ENCODE results near the gene TMEM244. TPM values are rescaled to one million over a fixed set of nuclear protein-coding genes. Genes with fewer than 3 reads are reported as not detected.
"Not testable (repeated sequence)": the region's sequence is repeated elsewhere in the genome, so short reads cannot be mapped to it uniquely, and the experiment has no call there.

The TMEM244 gene
- total and polyA plus RNA-seq, 4 donors: not detected

- Histone ChIP-seq H3K36me3 (ENCODE audit: control insufficient read depth in 1 of 2, insufficient read depth in 2 of 2, low read length in 1 of 2) (no peaks in the 10 kb centered on the region), H3K4me3 (ENCODE audit: low read length in 2 of 2) (no peak overlapping the region), H3K9me3 (ENCODE audit: control insufficient read depth, low read length) (no peaks in the 10 kb centered on the region), H3K27ac (ENCODE audit: low read depth in 1 of 2, low read length in 2 of 2) (no peak overlapping the region), H3K4me1 (ENCODE audit: control insufficient read depth in 1 of 2, insufficient read depth in 2 of 2, low read length in 2 of 2) (no peaks in the 10 kb centered on the region), H3K27me3 (ENCODE audit: control insufficient read depth in 1 of 2, insufficient read depth in 2 of 2, low read length in 1 of 2) (no peaks in the 10 kb centered on the region)
- WGBS, 2 donors: 85 to 87% methylated on average over 2 of the region's 2 CpGs
- intact Hi-C loops (cut with DNase I): no loop called here
- ATAC-seq (ENCODE audit: low FRiP score): no peak
- DNase-seq: no peak
Measured at GRCh38 chr6:129812145-129812777, 48.9 kb downstream of the TMEM244 start.

GRCh38 chr6:129807141-129807540, 54.0 kb downstream of the TMEM244 start:
- intact Hi-C loops (cut with DNase I); H3K36me3 ChIP-seq (ENCODE audit: control insufficient read depth in 1 of 2, insufficient read depth in 2 of 2, low read length in 1 of 2); H3K9me3 ChIP-seq (ENCODE audit: control insufficient read depth, low read length); H3K4me3 ChIP-seq (ENCODE audit: low read length in 2 of 2); H3K27me3 ChIP-seq (ENCODE audit: control insufficient read depth in 1 of 2, insufficient read depth in 2 of 2, low read length in 1 of 2); DNase-seq; ATAC-seq (ENCODE audit: low FRiP score); H3K27ac ChIP-seq (ENCODE audit: low read depth in 1 of 2, low read length in 2 of 2); H3K4me1 ChIP-seq (ENCODE audit: control insufficient read depth in 1 of 2, insufficient read depth in 2 of 2, low read length in 2 of 2): not testable (repeated sequence)
- 83 to 84% methylated on average over 2 of the region's 2 CpGs for WGBS, 2 donors

- ATAC-seq (ENCODE audit: low FRiP score); H3K9me3 ChIP-seq (ENCODE audit: control insufficient read depth, low read length); H3K4me1 ChIP-seq (ENCODE audit: control insufficient read depth in 1 of 2, insufficient read depth in 2 of 2, low read length in 2 of 2); intact Hi-C loops (cut with DNase I); H3K4me3 ChIP-seq (ENCODE audit: low read length in 2 of 2); H3K27ac ChIP-seq (ENCODE audit: low read depth in 1 of 2, low read length in 2 of 2); H3K36me3 ChIP-seq (ENCODE audit: control insufficient read depth in 1 of 2, insufficient read depth in 2 of 2, low read length in 1 of 2); DNase-seq; H3K27me3 ChIP-seq (ENCODE audit: control insufficient read depth in 1 of 2, insufficient read depth in 2 of 2, low read length in 1 of 2): not testable (repeated sequence)
Measured at GRCh38 chr6:129802920-129803319, 58.2 kb downstream of the TMEM244 start.

GRCh38 chr6:129801909-129802308, 59.2 kb downstream of the TMEM244 start:
- intact Hi-C loops (cut with DNase I): no loop called here
- no peaks in the 10 kb centered on the region for H3K4me1 ChIP-seq (ENCODE audit: control insufficient read depth in 1 of 2, insufficient read depth in 2 of 2, low read length in 2 of 2)
- DNase-seq (no peak), ATAC-seq (ENCODE audit: low FRiP score) (no peak)
- no peaks in the 10 kb centered on the region for H3K27me3 ChIP-seq (ENCODE audit: control insufficient read depth in 1 of 2, insufficient read depth in 2 of 2, low read length in 1 of 2)
- no peaks in the 10 kb centered on the region for H3K36me3 ChIP-seq (ENCODE audit: control insufficient read depth in 1 of 2, insufficient read depth in 2 of 2, low read length in 1 of 2)
- H3K27ac ChIP-seq (ENCODE audit: low read depth in 1 of 2, low read length in 2 of 2): no peak overlapping the region
- peaks cover 3% of the 10 kb centered on the region for H3K9me3 ChIP-seq (ENCODE audit: control insufficient read depth, low read length)
- WGBS, 2 donors: 77 to 81% methylated on average over 4 of the region's 4 CpGs
- H3K4me3 ChIP-seq (ENCODE audit: low read length in 2 of 2): no peak overlapping the region

GRCh38 chr6:129795261-129795660, 65.9 kb downstream of the TMEM244 start:
- no peaks in the 10 kb centered on the region for H3K27me3 ChIP-seq (ENCODE audit: control insufficient read depth in 1 of 2, insufficient read depth in 2 of 2, low read length in 1 of 2)
- H3K36me3 ChIP-seq (ENCODE audit: control insufficient read depth in 1 of 2, insufficient read depth in 2 of 2, low read length in 1 of 2): no peaks in the 10 kb centered on the region
- peak; percentile 26 for ATAC-seq (ENCODE audit: low FRiP score)
- H3K9me3 ChIP-seq (ENCODE audit: control insufficient read depth, low read length): no peaks in the 10 kb centered on the region
- no peaks in the 10 kb centered on the region for H3K4me1 ChIP-seq (ENCODE audit: control insufficient read depth in 1 of 2, insufficient read depth in 2 of 2, low read length in 2 of 2)
- no peak for DNase-seq
- no peak overlapping the region for H3K27ac ChIP-seq (ENCODE audit: low read depth in 1 of 2, low read length in 2 of 2)
- no peak overlapping the region for H3K4me3 ChIP-seq (ENCODE audit: low read length in 2 of 2)
- intact Hi-C loops (cut with DNase I): no loop called here
- 58 to 66% methylated on average over 2 of the region's 2 CpGs for WGBS, 2 donors

GRCh38 chr6:129793447-129793846, 67.7 kb downstream of the TMEM244 start:
- no peaks in the 10 kb centered on the region for H3K4me1 ChIP-seq (ENCODE audit: control insufficient read depth in 1 of 2, insufficient read depth in 2 of 2, low read length in 2 of 2)
- intact Hi-C loops (cut with DNase I): no loop called here
- H3K9me3 ChIP-seq (ENCODE audit: control insufficient read depth, low read length): no peaks in the 10 kb centered on the region
- H3K27ac ChIP-seq (ENCODE audit: low read depth in 1 of 2, low read length in 2 of 2): no peak overlapping the region
- 78 to 82% methylated on average over 7 of the region's 7 CpGs for WGBS, 2 donors
- no peaks in the 10 kb centered on the region for H3K36me3 ChIP-seq (ENCODE audit: control insufficient read depth in 1 of 2, insufficient read depth in 2 of 2, low read length in 1 of 2)
- H3K4me3 ChIP-seq (ENCODE audit: low read length in 2 of 2): no peak overlapping the region
- DNase-seq (no peak), ATAC-seq (ENCODE audit: low FRiP score) (no peak)
- no peaks in the 10 kb centered on the region for H3K27me3 ChIP-seq (ENCODE audit: control insufficient read depth in 1 of 2, insufficient read depth in 2 of 2, low read length in 1 of 2)

- 31 to 33% methylated on average over 4 of the region's 4 CpGs for WGBS, 2 donors
Measured at GRCh38 chr6:129792049-129792448, 69.1 kb downstream of the TMEM244 start.

GRCh38 chr6:129790785-129791184, 70.3 kb downstream of the TMEM244 start:
- no peak for DNase-seq
- 81 to 84% methylated on average over 1 of the region's 1 CpG for WGBS, 2 donors
- intact Hi-C loops (cut with DNase I): no loop called here
- no peak overlapping the region for H3K27ac ChIP-seq (ENCODE audit: low read depth in 1 of 2, low read length in 2 of 2)
- H3K36me3 ChIP-seq (ENCODE audit: control insufficient read depth in 1 of 2, insufficient read depth in 2 of 2, low read length in 1 of 2): no peaks in the 10 kb centered on the region
- no peak for ATAC-seq (ENCODE audit: low FRiP score)
- no peak overlapping the region for H3K4me3 ChIP-seq (ENCODE audit: low read length in 2 of 2)
- H3K9me3 ChIP-seq (ENCODE audit: control insufficient read depth, low read length): no peaks in the 10 kb centered on the region
- H3K27me3 ChIP-seq (ENCODE audit: control insufficient read depth in 1 of 2, insufficient read depth in 2 of 2, low read length in 1 of 2): no peaks in the 10 kb centered on the region
- H3K4me1 ChIP-seq (ENCODE audit: control insufficient read depth in 1 of 2, insufficient read depth in 2 of 2, low read length in 2 of 2): no peaks in the 10 kb centered on the region

More at GRCh38 chr6:129792049-129792448, 69.1 kb downstream of the TMEM244 start:
- H3K27ac ChIP-seq (ENCODE audit: low read depth in 1 of 2, low read length in 2 of 2): no peak overlapping the region
- H3K4me1 ChIP-seq (ENCODE audit: control insufficient read depth in 1 of 2, insufficient read depth in 2 of 2, low read length in 2 of 2): no peaks in the 10 kb centered on the region
- no peak for ATAC-seq (ENCODE audit: low FRiP score)
- intact Hi-C loops (cut with DNase I): no loop called here
- no peaks in the 10 kb centered on the region for H3K27me3 ChIP-seq (ENCODE audit: control insufficient read depth in 1 of 2, insufficient read depth in 2 of 2, low read length in 1 of 2)
- H3K36me3 ChIP-seq (ENCODE audit: control insufficient read depth in 1 of 2, insufficient read depth in 2 of 2, low read length in 1 of 2): no peaks in the 10 kb centered on the region
- H3K4me3 ChIP-seq (ENCODE audit: low read length in 2 of 2): no peak overlapping the region
- no peaks in the 10 kb centered on the region for H3K9me3 ChIP-seq (ENCODE audit: control insufficient read depth, low read length)
- DNase-seq: no peak

GRCh38 chr6:129789974-129790373, 71.1 kb downstream of the TMEM244 start:
- no peaks in the 10 kb centered on the region for H3K4me1 ChIP-seq (ENCODE audit: control insufficient read depth in 1 of 2, insufficient read depth in 2 of 2, low read length in 2 of 2)
- H3K27ac ChIP-seq (ENCODE audit: low read depth in 1 of 2, low read length in 2 of 2): no peak overlapping the region
- DNase-seq: no peak
- no peak overlapping the region for H3K4me3 ChIP-seq (ENCODE audit: low read length in 2 of 2)
- no peaks in the 10 kb centered on the region for H3K27me3 ChIP-seq (ENCODE audit: control insufficient read depth in 1 of 2, insufficient read depth in 2 of 2, low read length in 1 of 2)
- no peaks in the 10 kb centered on the region for H3K36me3 ChIP-seq (ENCODE audit: control insufficient read depth in 1 of 2, insufficient read depth in 2 of 2, low read length in 1 of 2)
- intact Hi-C loops (cut with DNase I): no loop called here
- no peaks in the 10 kb centered on the region for H3K9me3 ChIP-seq (ENCODE audit: control insufficient read depth, low read length)
- no peak for ATAC-seq (ENCODE audit: low FRiP score)

Data from aorta (tissue), 5 donors.